ACHN (cell line): Measurements from ENCODE around the gene CCDC85C.

ENCODE experiments used
- DNase-seq: peaks from one replicate; pipeline ENCODE4 v3.0.0-alpha.2; 2015
- in situ Hi-C: cut with HindIII; loops from 2 replicates; pipeline ENCODE4 v1.10.0; 2017; ENCODE audit warnings: low sequenced_read_pairs, low pct_ligation_motif_present, low pct_unique_long_range_greater_than_20kb

CCDC85C gene

DNA sequence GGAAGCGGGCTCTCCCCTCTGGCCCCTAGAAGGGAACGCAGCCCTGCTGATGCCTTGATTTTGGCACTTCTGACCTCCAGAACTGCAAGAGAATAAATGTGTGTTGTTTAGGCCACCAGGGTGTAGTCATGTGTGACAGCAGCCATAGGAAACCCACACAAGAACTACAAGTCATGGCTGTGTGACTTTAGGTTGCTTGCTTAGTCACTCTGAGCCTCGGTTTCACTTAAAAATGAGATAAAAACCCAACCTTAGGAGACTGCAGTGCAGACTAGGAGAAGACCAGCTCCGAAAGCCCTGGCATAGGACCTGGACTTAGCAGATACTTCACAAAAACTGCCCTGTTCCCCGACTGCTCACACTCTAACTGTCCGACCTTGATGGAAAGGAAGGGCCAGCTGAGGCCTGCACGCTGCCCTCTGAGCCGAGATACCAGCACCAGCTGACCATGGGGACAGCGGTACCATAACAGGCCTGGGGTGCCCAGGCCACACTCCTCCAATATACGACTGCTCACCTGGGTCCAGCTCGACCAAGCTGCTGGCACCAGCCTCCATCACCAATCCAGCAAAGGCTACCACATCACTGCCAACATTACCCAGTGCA, 53.5 kb downstream of the CCDC85C start:
- in situ Hi-C loops, result no loop called here
- no peak for DNase-seq

DNA sequence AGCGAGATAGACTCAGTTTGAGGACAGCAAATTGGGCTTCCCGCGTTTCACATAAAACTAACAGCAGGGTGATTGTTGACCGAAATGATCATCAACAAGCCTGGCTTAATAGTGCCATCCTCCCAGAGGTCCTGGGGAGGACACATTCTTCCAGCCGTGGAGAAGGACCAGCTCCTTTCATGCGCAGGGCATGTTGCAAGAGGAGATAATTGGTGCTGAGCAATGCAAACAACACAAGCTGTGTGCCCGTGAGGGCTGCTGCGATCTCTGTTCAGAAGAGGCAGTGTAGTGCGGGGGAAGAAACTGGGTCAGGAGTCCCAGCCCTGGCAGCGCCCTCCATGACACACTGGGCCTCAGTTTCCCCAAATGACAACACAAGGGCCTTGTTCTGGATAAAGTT, 54.3 kb downstream of the CCDC85C start:
- in situ Hi-C loops, result no loop called here
- no peak for DNase-seq

GRCh38 chr14:99548871-99549515, 55.0 kb downstream of the CCDC85C start:
- DNase-seq, result no peak
- in situ Hi-C loops, result no loop called here

DNA sequence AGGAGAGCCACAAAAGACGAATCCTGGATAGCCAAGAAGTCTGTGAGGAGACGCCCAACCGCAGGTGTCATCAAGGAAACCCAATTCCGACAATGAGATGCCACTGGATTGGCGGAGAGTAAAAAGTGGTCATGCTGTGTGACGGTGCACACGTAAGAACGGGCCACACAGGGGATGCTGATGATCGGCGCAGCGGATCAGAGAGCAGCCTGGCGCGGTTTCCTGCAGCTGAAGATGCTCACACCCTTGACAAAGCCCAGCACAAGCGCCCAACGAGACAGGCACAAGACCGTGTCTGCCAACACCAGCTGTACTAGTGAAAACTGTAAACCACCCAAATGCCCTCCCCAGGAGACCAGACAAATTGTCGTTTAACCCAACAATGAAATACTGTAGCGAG, 55.8 kb downstream of the CCDC85C start:
- DNase-seq, result no peak
- in situ Hi-C loops, result no loop called here

GRCh38 chr14:99546234-99546879, 57.6 kb downstream of the CCDC85C start:
- in situ Hi-C loops, result no loop called here
- DNase-seq, result no peak

DNA sequence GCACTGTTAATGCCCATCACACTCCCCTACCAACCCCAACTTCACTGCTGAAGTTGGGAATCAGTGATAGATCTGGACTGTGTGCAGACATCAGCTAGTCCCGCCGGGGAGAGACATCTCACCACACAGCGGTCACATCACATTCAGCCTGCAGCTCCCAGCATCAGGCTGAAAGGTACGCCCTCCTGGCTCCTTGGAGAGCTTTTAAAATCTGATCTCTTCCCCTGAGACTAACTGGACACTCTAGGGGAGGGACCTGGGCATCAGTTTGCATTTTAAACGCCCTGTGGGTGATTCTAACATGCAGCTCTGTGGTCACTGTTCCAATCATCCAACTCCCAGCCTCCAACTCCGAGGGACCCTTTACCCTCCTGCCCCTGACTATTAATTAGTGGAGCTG, 58.4 kb downstream of the CCDC85C start:
- no peak for DNase-seq
- in situ Hi-C loops, result no loop called here

- in situ Hi-C loops, result no loop called here
- DNase-seq, result no peak
Measured at GRCh38 chr14:99544991-99545390, 59.0 kb downstream of the CCDC85C start.

GRCh38 chr14:99543985-99544384, 60.0 kb downstream of the CCDC85C start:
- in situ Hi-C loops, result no loop called here
- DNase-seq, result no peak

GRCh38 chr14:99543370-99543769, 60.6 kb downstream of the CCDC85C start:
- in situ Hi-C loops, result no loop called here
- DNase-seq, result no peak

- no peak for DNase-seq
- in situ Hi-C loops, result no loop called here
Measured at GRCh38 chr14:99542566-99542965, 61.4 kb downstream of the CCDC85C start.

- in situ Hi-C loops, result no loop called here
- no peak for DNase-seq
Measured at GRCh38 chr14:99541677-99542470, 62.1 kb downstream of the CCDC85C start.

DNA sequence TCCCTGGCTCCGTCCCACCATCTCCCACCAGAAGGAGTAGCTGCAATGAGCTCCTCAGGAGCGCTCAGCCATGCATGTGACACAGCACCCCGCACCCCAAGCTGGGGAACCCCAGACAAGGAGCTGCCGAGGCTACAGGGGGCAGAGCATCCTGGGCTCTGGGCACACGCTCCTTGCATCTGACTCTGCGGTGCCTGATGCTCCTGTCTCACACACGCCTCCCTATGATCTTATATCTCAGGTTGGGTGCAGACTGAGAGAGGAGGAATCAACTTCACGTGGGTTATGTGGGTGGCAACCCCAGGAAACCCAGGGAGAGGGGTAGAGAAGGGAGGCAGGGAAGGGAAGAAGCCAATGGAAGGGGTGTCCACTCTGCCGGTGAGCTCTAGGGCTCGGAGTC, 62.8 kb downstream of the CCDC85C start:
- in situ Hi-C loops, result no loop called here
- no peak for DNase-seq

GRCh38 chr14:99540196-99541032, 63.6 kb downstream of the CCDC85C start:
- no peak for DNase-seq
- in situ Hi-C loops, result no loop called here

GRCh38 chr14:99539491-99539890, 64.5 kb downstream of the CCDC85C start:
- DNase-seq, result no peak
- in situ Hi-C loops, result no loop called here

DNA sequence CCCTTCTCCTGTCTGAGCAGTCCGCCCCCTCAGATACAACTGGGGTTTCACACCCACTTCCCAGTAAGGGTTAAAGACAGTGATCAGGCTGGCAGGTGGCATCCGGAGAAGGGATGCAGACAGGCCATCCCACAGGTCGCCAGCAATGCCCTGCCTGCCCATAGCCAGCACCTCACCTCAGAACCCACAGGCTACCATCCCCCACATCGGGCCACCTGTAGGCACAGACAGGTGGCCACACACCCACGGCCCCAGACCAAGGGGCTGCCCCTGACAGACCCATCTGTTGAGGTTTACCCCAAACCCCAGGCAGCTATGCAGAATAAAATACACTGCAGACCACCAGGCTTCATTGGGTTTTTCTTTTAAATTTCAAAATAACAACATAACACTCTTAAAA, 65.3 kb downstream of the CCDC85C start:
- in situ Hi-C loops, result no loop called here
- DNase-seq, result no peak

DNA sequence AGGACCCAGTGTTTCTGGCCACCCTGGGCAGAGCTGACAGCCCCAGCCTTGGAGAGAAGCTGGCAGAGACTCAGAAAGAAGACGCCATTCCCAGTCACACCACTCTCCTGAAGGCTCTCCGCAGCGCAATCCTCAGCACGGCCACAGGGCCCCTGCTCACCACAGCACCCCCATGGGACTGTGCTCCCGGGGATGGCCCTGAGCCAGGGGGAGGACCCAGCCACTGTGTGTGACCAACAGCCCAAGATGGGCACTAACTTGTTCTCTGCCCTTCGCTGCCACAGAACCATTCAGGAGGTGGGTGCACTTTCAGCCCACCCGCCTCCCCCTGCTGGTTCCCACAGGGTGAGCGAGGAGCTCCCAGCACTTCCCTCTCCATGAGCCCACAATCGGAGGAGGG, 65.7 kb downstream of the CCDC85C start:
- DNase-seq, result peak; percentile 11
- in situ Hi-C loops, result no loop called here

DNA sequence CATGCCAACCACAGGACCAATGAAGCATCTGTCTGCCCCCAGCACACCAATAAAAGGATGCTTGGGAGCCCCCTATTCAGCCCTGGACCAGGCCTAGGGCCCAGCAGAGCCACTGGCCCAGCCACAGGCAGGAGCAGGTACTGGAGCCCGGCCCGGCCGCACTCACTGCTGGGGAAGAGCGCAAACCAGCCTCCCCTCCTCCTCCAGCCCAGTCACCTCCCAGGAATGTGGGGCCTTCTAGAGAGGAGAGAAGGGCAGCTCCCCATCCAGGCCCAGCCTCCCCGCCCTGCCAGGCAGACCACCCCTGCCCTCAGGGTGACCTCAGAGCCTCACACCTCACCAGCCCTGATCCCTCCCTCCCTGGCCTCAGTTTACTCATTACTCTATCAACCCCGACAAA, 66.6 kb downstream of the CCDC85C start:
- DNase-seq, result peak; percentile 75
- in situ Hi-C loops, result no loop called here

- DNase-seq, result no peak
- in situ Hi-C loops, result no loop called here
Measured at GRCh38 chr14:99535908-99536778, 67.9 kb downstream of the CCDC85C start.
